Measurements from ENCODE around the gene CCDC188. TPM values are rescaled to one million over a fixed set of nuclear protein-coding genes. Genes with fewer than 3 reads are reported as not detected.

Gene CCDC188
- total and polyA plus RNA-seq, 9 of the 15 experiments (the other 6 are each of a cell fraction or from before 2014, with no cell fraction given): not detected

DNA sequence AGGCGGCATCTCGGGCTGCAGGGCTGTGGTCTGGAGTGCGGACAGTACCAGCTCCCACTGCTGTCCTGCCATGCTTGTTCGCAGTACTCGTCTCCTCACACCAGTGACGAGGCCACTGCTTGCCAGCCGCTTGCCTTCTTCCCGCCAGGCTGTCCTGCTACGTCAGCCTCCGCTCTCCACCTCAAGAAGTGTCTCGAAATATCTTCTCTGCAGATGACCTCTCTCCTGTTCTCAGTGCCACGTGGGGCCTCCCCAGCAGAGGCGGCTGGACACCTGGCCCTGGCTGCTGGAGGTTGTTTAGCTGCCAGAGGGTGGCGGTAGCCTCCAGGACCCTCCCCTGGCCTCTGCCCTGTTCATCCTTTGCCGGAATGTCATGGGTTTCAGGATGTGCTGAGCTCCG lies 3.1 kb upstream of the CCDC188 start (continued):
- TF ChIP-seq, protein P1, sequence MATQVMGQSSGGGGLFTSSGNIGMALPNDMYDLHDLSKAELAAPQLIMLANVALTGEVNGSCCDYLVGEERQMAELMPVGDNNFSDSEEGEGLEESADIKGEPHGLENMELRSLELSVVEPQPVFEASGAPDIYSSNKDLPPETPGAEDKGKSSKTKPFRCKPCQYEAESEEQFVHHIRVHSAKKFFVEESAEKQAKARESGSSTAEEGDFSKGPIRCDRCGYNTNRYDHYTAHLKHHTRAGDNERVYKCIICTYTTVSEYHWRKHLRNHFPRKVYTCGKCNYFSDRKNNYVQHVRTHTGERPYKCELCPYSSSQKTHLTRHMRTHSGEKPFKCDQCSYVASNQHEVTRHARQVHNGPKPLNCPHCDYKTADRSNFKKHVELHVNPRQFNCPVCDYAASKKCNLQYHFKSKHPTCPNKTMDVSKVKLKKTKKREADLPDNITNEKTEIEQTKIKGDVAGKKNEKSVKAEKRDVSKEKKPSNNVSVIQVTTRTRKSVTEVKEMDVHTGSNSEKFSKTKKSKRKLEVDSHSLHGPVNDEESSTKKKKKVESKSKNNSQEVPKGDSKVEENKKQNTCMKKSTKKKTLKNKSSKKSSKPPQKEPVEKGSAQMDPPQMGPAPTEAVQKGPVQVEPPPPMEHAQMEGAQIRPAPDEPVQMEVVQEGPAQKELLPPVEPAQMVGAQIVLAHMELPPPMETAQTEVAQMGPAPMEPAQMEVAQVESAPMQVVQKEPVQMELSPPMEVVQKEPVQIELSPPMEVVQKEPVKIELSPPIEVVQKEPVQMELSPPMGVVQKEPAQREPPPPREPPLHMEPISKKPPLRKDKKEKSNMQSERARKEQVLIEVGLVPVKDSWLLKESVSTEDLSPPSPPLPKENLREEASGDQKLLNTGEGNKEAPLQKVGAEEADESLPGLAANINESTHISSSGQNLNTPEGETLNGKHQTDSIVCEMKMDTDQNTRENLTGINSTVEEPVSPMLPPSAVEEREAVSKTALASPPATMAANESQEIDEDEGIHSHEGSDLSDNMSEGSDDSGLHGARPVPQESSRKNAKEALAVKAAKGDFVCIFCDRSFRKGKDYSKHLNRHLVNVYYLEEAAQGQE (IDR thresholded peaks at IDR 0.05; ENCODE audit: borderline replicate concordance): peak; percentile 28; the same call in 1 of the 2 replicates
- TF ChIP-seq, protein P1 (CRISPR knock-in tag; IDR thresholded peaks at IDR 0.05; ENCODE audit: low read depth): no peak
- TF ChIP-seq GABPB1 (CRISPR knock-in tag; IDR thresholded peaks at IDR 0.05) (0 out of 2 replicates have a peak, but pooled peaks have one; percentile 24), HMGN3 (IDR thresholded peaks at IDR 0.05; ENCODE audit: borderline replicate concordance, extremely low read depth, insufficient read length, low read depth, low read length) (no peak), ZNF263 (CRISPR knock-in tag; IDR thresholded peaks at IDR 0.05; ENCODE audit: borderline replicate concordance) (peak; percentile 55)
- TF ChIP-seq, protein P2, sequence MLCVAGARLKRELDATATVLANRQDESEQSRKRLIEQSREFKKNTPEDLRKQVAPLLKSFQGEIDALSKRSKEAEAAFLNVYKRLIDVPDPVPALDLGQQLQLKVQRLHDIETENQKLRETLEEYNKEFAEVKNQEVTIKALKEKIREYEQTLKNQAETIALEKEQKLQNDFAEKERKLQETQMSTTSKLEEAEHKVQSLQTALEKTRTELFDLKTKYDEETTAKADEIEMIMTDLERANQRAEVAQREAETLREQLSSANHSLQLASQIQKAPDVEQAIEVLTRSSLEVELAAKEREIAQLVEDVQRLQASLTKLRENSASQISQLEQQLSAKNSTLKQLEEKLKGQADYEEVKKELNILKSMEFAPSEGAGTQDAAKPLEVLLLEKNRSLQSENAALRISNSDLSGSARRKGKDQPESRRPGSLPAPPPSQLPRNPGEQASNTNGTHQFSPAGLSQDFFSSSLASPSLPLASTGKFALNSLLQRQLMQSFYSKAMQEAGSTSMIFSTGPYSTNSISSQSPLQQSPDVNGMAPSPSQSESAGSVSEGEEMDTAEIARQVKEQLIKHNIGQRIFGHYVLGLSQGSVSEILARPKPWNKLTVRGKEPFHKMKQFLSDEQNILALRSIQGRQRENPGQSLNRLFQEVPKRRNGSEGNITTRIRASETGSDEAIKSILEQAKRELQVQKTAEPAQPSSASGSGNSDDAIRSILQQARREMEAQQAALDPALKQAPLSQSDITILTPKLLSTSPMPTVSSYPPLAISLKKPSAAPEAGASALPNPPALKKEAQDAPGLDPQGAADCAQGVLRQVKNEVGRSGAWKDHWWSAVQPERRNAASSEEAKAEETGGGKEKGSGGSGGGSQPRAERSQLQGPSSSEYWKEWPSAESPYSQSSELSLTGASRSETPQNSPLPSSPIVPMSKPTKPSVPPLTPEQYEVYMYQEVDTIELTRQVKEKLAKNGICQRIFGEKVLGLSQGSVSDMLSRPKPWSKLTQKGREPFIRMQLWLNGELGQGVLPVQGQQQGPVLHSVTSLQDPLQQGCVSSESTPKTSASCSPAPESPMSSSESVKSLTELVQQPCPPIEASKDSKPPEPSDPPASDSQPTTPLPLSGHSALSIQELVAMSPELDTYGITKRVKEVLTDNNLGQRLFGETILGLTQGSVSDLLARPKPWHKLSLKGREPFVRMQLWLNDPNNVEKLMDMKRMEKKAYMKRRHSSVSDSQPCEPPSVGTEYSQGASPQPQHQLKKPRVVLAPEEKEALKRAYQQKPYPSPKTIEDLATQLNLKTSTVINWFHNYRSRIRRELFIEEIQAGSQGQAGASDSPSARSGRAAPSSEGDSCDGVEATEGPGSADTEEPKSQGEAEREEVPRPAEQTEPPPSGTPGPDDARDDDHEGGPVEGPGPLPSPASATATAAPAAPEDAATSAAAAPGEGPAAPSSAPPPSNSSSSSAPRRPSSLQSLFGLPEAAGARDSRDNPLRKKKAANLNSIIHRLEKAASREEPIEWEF (CRISPR knock-in tag; IDR thresholded peaks at IDR 0.05): no peak
- TF ChIP-seq, protein P3, sequence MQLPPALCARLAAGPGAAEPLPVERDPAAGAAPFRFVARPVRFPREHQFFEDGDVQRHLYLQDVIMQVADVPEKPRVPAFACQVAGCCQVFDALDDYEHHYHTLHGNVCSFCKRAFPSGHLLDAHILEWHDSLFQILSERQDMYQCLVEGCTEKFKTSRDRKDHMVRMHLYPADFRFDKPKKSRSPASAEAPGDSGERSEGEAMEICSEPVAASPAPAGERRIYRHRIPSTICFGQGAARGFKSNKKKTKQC (CRISPR knock-in tag; IDR thresholded peaks at IDR 0.05): peak; percentile 85
